A549 (cell line): ENCODE measurements around the gene COMMD3. TPM values are rescaled to one million over a fixed set of nuclear protein-coding genes. Genes with fewer than 3 reads are reported as not detected.
A peak's percentile ranks its signal among the peaks of the same experiment; 100 is the strongest.

Experiments used
- ATAC-seq, 2 experiments: fragments of 200-7000 bp in 1 of 2; fragments of >200 bp in 1 of 2; cut with Nextera tagmentation in 1 of 2; cut with Tn5 transposase in 1 of 2; 3 replicates each; pipeline versions ENCODE4 v1.8.0 to v1.9.1; 2018 to 2020; ENCODE audit warnings: mild to moderate bottlenecking in 1 of 2, moderate library complexity in 1 of 2
- CTCF ChIA-PET: fragments of 300-600 bp; sonication (Branson Sonifier 250); formaldehyde crosslinking; extraction: SDS; loops from one replicate; lab custom pipeline; 2021; ENCODE audit warnings: antibody characterized with exemption, inconsistent platforms; lab: Yijun Ruan, JAX
- POLR2A ChIA-PET: fragments of 350-600 bp; formaldehyde crosslinking; extraction: SDS; loops from one replicate; lab custom pipeline; 2021; ENCODE audit warnings: antibody characterized with exemption, inconsistent platforms; lab: Yijun Ruan, JAX
- DNase-seq, 2 experiments: peaks; one replicate each; pipeline versions ENCODE4 v3.0.0 to v3.0.0-alpha.2; 2011 to 2016; ENCODE audit warnings: low read depth in 1 of 2, low spot score in 1 of 2
- FAIRE-seq: peaks from 2 replicates; lab custom pipeline; 2011; peaks lifted over from hg19 to GRCh38; lab: Jason Lieb, UNC
- H3K27ac ChIP-seq, 2 experiments: fragments of >200 bp; sonication (Bioruptor Twin); formaldehyde crosslinking; 3 replicates each; pipeline ENCODE4 v1.5.1; 2016 to 2017
- H3K4me1 ChIP-seq: fragments of >200 bp; sonication (Bioruptor Twin); formaldehyde crosslinking; 3 replicates; pipeline ENCODE4 v1.6.1; 2016
- H3K4me2 ChIP-seq: fragments of >200 bp; sonication (Bioruptor Twin); formaldehyde crosslinking; 3 replicates; pipeline ENCODE4 v1.6.1; 2016
- H3K4me3 ChIP-seq: fragments of >200 bp; sonication (Bioruptor Twin); formaldehyde crosslinking; 3 replicates; pipeline ENCODE4 v1.5.1; 2016
- H3K9me3 ChIP-seq: fragments of >200 bp; sonication (Bioruptor Twin); formaldehyde crosslinking; 3 replicates; pipeline ENCODE4 v1.6.1; 2016
- BCL3 ChIP-seq: fragments of >200 bp; sonication (Bioruptor Twin); formaldehyde crosslinking; IDR thresholded peaks from 3 replicates; pipeline ENCODE4 v1.6.1; 2016
- BHLHE40 ChIP-seq: IDR thresholded peaks from 2 replicates; pipeline ENCODE4 v1.6.1; 2012; ENCODE audit warnings: low read depth, low read length, inconsistent platforms
- CBX2 ChIP-seq: fragments of 200-600 bp; sonication (generic); IDR thresholded peaks from 2 replicates; pipeline ENCODE4 v1.6.1; 2016; ENCODE audit warnings: low read depth, mild to moderate bottlenecking, borderline replicate concordance
- CBX8 ChIP-seq: fragments of 200-600 bp; sonication (generic); IDR thresholded peaks from 2 replicates; pipeline ENCODE4 v1.6.1; 2016
- CTCF ChIP-seq: fragments of >200 bp; sonication (Bioruptor Twin); formaldehyde crosslinking; IDR thresholded peaks from 3 replicates; pipeline ENCODE4 v1.5.1; 2016
- E2F6 ChIP-seq: IDR thresholded peaks from 2 replicates; pipeline ENCODE4 v1.6.1; 2012; ENCODE audit warnings: low read depth, borderline replicate concordance
- EP300 ChIP-seq, 2 experiments: fragments of >200 bp; sonication (Bioruptor Twin); formaldehyde crosslinking; IDR thresholded peaks; 2 replicates in 1 of 2; 3 replicates in 1 of 2; pipeline ENCODE4 v1.6.1; 2016 to 2017
- FOSL2 ChIP-seq, 2 experiments: fragments of 450-650 bp in 1 of 2; fragments of >200 bp in 1 of 2; sonication (Bioruptor Twin) in 1 of 2; formaldehyde crosslinking; IDR thresholded peaks; 2 replicates each; pipeline versions ENCODE4 v1.5.0 to v1.6.1; 2016 to 2020; ENCODE audit warnings: mild to moderate bottlenecking in 1 of 2, moderate library complexity in 1 of 2
- HDAC2 ChIP-seq: fragments of 200-600 bp; sonication (generic); IDR thresholded peaks from 2 replicates; pipeline ENCODE4 v1.6.1; 2016
- HES2 ChIP-seq: fragments of >200 bp; sonication (Bioruptor Twin); formaldehyde crosslinking; IDR thresholded peaks from 2 replicates; pipeline ENCODE4 v1.6.1; 2016
- HMGXB4 ChIP-seq: fragments of 250-450 bp; sonication (Bioruptor Pico); IDR thresholded peaks from 2 replicates; pipeline ENCODE4 v1.5.0; 2021; ENCODE audit warnings: mild to moderate bottlenecking, moderate library complexity, borderline replicate concordance
- JUN ChIP-seq, 2 experiments: fragments of >200 bp; sonication (Bioruptor Twin); formaldehyde crosslinking; IDR thresholded peaks; 2 replicates in 1 of 2; 3 replicates in 1 of 2; pipeline ENCODE4 v1.6.1; 2016 to 2017
- KDM5A ChIP-seq: fragments of 200-600 bp; sonication (generic); IDR thresholded peaks from 2 replicates; pipeline ENCODE4 v1.6.1; 2016; ENCODE audit warnings: antibody characterized with exemption, mild to moderate bottlenecking
- MAX ChIP-seq: IDR thresholded peaks from 2 replicates; pipeline ENCODE4 v1.6.1; 2012
- MAZ ChIP-seq: fragments of 150-350 bp; IDR thresholded peaks from 2 replicates; pipeline ENCODE4 v1.6.1; 2014; ENCODE audit warnings: antibody characterized with exemption, low read depth, low read length, borderline replicate concordance
- MYC ChIP-seq: IDR thresholded peaks from 2 replicates; pipeline ENCODE4 v1.6.1; 2012; ENCODE audit warnings: mild to moderate bottlenecking, inconsistent platforms, low read length, improper control_type of control experiment, borderline replicate concordance
- NFE2L2 ChIP-seq: fragments of 150-350 bp; conservative IDR thresholded peaks from 2 replicates; pipeline ENCODE4 v1.6.1; 2014; ENCODE audit warnings: low read length
- NPAS2 ChIP-seq: fragments of 250-450 bp; sonication (Bioruptor Pico); IDR thresholded peaks from 2 replicates; pipeline ENCODE4 v1.8.0; 2022; ENCODE audit warnings: mild to moderate bottlenecking, moderate library complexity, borderline replicate concordance
- NR3C1 ChIP-seq: fragments of >200 bp; sonication (Bioruptor Twin); formaldehyde crosslinking; IDR thresholded peaks from 3 replicates; pipeline ENCODE4 v1.6.1; 2017
- POLR2A ChIP-seq: IDR thresholded peaks from 2 replicates; pipeline ENCODE4 v1.6.1; 2012; ENCODE audit warnings: mild to moderate bottlenecking, low read length
- POLR2AphosphoS2 ChIP-seq: conservative IDR thresholded peaks from 2 replicates; pipeline ENCODE4 v1.6.1; 2012; ENCODE audit warnings: low read length, improper control_type of control experiment, inconsistent platforms
- RCOR1 ChIP-seq: fragments of 150-350 bp; IDR thresholded peaks from 2 replicates; pipeline ENCODE4 v1.6.1; 2014; ENCODE audit warnings: antibody characterized with exemption, low read length, low read depth
- RFX5 ChIP-seq: fragments of 450-650 bp; IDR thresholded peaks from 2 replicates; pipeline ENCODE4 v1.7.1; 2014; ENCODE audit warnings: antibody characterized with exemption, mild to moderate bottlenecking, moderate library complexity
- RNF2 ChIP-seq: fragments of 200-600 bp; sonication (generic); IDR thresholded peaks from 2 replicates; pipeline ENCODE4 v1.6.1; 2016; ENCODE audit warnings: low read depth, mild to moderate bottlenecking, antibody characterized with exemption, moderate library complexity, borderline replicate concordance
- TFCP2L1 ChIP-seq: fragments of 250-450 bp; sonication (Bioruptor Pico); IDR thresholded peaks from 2 replicates; pipeline ENCODE4 v1.5.0; 2021; ENCODE audit warnings: mild to moderate bottlenecking
- TP53 ChIP-seq: fragments of 250-450 bp; sonication (Bioruptor Pico); IDR thresholded peaks from 2 replicates; pipeline ENCODE4 v1.5.0; 2021; ENCODE audit warnings: mild to moderate bottlenecking, moderate library complexity
- USF2 ChIP-seq: fragments of 450-650 bp; IDR thresholded peaks from 2 replicates; pipeline ENCODE4 v1.6.1; 2014; ENCODE audit warnings: antibody characterized with exemption
- ZC3H11A ChIP-seq: fragments of 450-650 bp; IDR thresholded peaks from 2 replicates; pipeline ENCODE4 v1.6.1; 2014; ENCODE audit warnings: antibody characterized with exemption, mild to moderate bottlenecking
- WGBS: methylation state at CpG from one replicate; pipeline ENCODE4 v1.1.6; 2017; ENCODE audit errors: missing lambda C conversion rate; 5-methylcytosine and 5-hydroxymethylcytosine counted together
- polyA minus RNA-seq: library from RNA; depleted of rRNA, polyadenylated mRNA; stranded (reverse); fragments of >200 nt; gene quantifications from 2 replicates; pipeline ENCODE4 v1.2.3, GENCODE V29; 2011; rRNA and poly(A)+ RNA removed
- polyA plus RNA-seq, 4 experiments: library from polyadenylated mRNA; depleted of rRNA in 3 of 4; stranded (reverse); fragments of >200 nt; fragmentation: RNase III in 1 of 4; extraction: RNeasy Plus Mini Kit Qiagen cat#74134 plus additional on column Dnase treatment in 1 of 4; gene quantifications; 2 replicates in 3 of 4; 3 replicates in 1 of 4; pipeline ENCODE4 v1.2.3, GENCODE V29; 2011 to 2017

COMMD3 gene
- 70.2 and 70.8 TPM in 2 replicates for polyA plus RNA-seq (2011; rRNA removed)
- 16.7 and 17.7 TPM in 2 replicates for polyA plus RNA-seq (2012; cell fraction: cytosol; rRNA removed)
- polyA plus RNA-seq (2012; cell fraction: nucleus; rRNA removed): 6.9 and 11.4 TPM in 2 replicates
- 42.2 to 47.9 TPM (median 44.8 TPM) in 3 replicates for polyA plus RNA-seq (2017; fragmentation: RNase III; extraction: RNeasy Plus Mini Kit Qiagen cat#74134 plus additional on column Dnase treatment)
- 6.2 and 7.2 TPM in 2 replicates for polyA minus RNA-seq

- Histone ChIP-seq H3K27ac (peak within 1 kb of the TSS; percentile 95 to 96), H3K4me3 (peak within 1 kb of the TSS; percentile 92), H3K9me3 (no peaks in the 10 kb centered on the region), H3K4me1 (peaks cover 23% of the 10 kb centered on the region), H3K4me2 (peak within 1 kb of the TSS; percentile 98)
- ATAC-seq: peak; percentile 76 to 85
- peak; percentile 60 to 87 for DNase-seq
- WGBS: under 1% methylated on average over 13 of the region's 63 CpGs
- TF ChIP-seq RFX5 (no peak), E2F6 (peak; percentile 61; the same call in 1 of the 2 replicates), HDAC2 (no peak), NPAS2 (peak; percentile 70), MAX (peak; percentile 73), EP300 (IDR thresholded peaks at IDR 0.05) (no peak), TP53 (no peak), MAZ (no peak), NR3C1 (no peak), USF2 (peak; percentile 91), JUN (IDR thresholded peaks at IDR 0.05) (peak; percentile 41 to 66; a peak in 4 of 5 replicates), KDM5A (peak; percentile 19; the same call in 1 of the 2 replicates), BHLHE40 (0 out of 2 replicates have a peak, but pooled peaks have one; percentile 7), FOSL2 (IDR thresholded peaks at IDR 0.05) (no peak), FOSL2 (CRISPR knock-in tag; IDR thresholded peaks at IDR 0.05) (no peak), POLR2A (peak; percentile 94), MYC (peak; percentile 47; the same call in 1 of the 2 replicates), BCL3 (peak; percentile 77; the same call in 1 of the 3 replicates), TFCP2L1 (CRISPR knock-in tag) (no peak)
- FAIRE-seq: no peak
- CTCF ChIA-PET: interaction anchor here (0.6 to 1.6 kb wide), 5 partner anchors 38 to 679 kb away, joined by 3 to 5 read pairs (median 4); no protein-coding TSS in a partner anchor
- POLR2A ChIA-PET: interaction anchor here (0.5 to 2.5 kb wide), 20 partner anchors 8 to 1023 kb away, joined by 3 to 62 read pairs (median 4); partner anchors contain the start of genes DNAJC1 and SKIDA1
These were observed at the start of gene COMMD3 for GRCh38 chr10:22316286-22317075. COMMD3 (plus strand) TSS chr10:22316388; CDS start chr10:22316418, 30 bp downstream.

GRCh38 chr10:22268503-22268902 is 47.7 kb upstream of the COMMD3 start:
- ChIA-PET CTCF (no interaction called here), POLR2A (no interaction called here)
- Histone ChIP-seq H3K27ac (no peak overlapping the region), H3K4me2 (no peak overlapping the region), H3K4me1 (no peaks in the 10 kb centered on the region), H3K9me3 (no peaks in the 10 kb centered on the region), H3K4me3 (no peak overlapping the region)
- no peak for DNase-seq
- ATAC-seq: no peak
- no peak for FAIRE-seq
- WGBS: 57% methylated on average over 2 of the region's 2 CpGs
- TF ChIP-seq RCOR1 (no peak), ZC3H11A (no peak), HMGXB4 (CRISPR knock-in tag) (no peak), CBX2 (no peak), USF2 (no peak), BHLHE40 (no peak), RNF2 (no peak), CBX8 (no peak), CTCF (no peak), POLR2AphosphoS2 (no peak), NFE2L2 (no peak), HES2 (no peak), MYC (no peak)
